Tibial nerve (tissue), 4 donors: ENCODE data around the gene CAMK2B. TPM values are rescaled to one million over a fixed set of nuclear protein-coding genes. Genes with fewer than 3 reads are reported as not detected.

Experiments
- DNase-seq, 2 donors: peaks; one replicate each; pipeline ENCODE4 v3.0.0-alpha.2; 2019; ENCODE audit warnings: low spot score in 2 of 2
- H3K27ac ChIP-seq, 4 donors: fragments of 200-600 bp; sonication (generic) in 3 of 4; one replicate each; pipeline ENCODE4 v1.5.1; 2017 to 2019; ENCODE audit warnings: mild to moderate bottlenecking in 1 of 4
- H3K27me3 ChIP-seq, 2 donors: fragments of 200-600 bp; sonication (generic) in 1 of 2; one replicate each; pipeline versions ENCODE4 v1.5.1 to v1.6.0; 2017 to 2019
- H3K36me3 ChIP-seq, 3 donors: fragments of 200-600 bp; sonication (generic); one replicate each; pipeline ENCODE4 v1.5.1; 2018 to 2019
- H3K4me1 ChIP-seq, 4 donors: fragments of 200-600 bp; sonication (generic) in 3 of 4; one replicate each; pipeline ENCODE4 v1.5.1; 2017 to 2019
- H3K4me3 ChIP-seq, 4 donors: fragments of 200-600 bp; sonication (generic) in 3 of 4; one replicate each; pipeline ENCODE4 v1.5.1; 2017 to 2019; ENCODE audit warnings: mild to moderate bottlenecking in 1 of 4, moderate library complexity in 1 of 4
- H3K9me3 ChIP-seq, 4 donors: fragments of 200-600 bp; sonication (generic) in 3 of 4; one replicate each; pipeline ENCODE4 v1.5.1; 2017 to 2019
- EP300 ChIP-seq, 2 donors: sonication (generic); formaldehyde crosslinking; IDR thresholded peaks; one replicate each; pipeline ENCODE4 v1.6.1; 2017; ENCODE audit warnings: antibody characterized with exemption in 2 of 2, mild to moderate bottlenecking in 1 of 2
- POLR2A ChIP-seq, 2 donors: fragments of 450-650 bp; IDR thresholded peaks; one replicate each; pipeline ENCODE4 v1.6.1; 2017; ENCODE audit warnings: antibody characterized with exemption in 2 of 2, mild to moderate bottlenecking in 2 of 2, moderate library complexity in 2 of 2
- WGBS, 2 donors: methylation state at CpG; one replicate each; pipeline ENCODE4 v1.1.5; 2018; 5-methylcytosine and 5-hydroxymethylcytosine counted together
- total RNA-seq, 4 donors: library from RNA; depleted of rRNA; stranded (reverse); fragments of >200 nt; gene quantifications; one replicate each; pipeline ENCODE4 v1.1.0, GENCODE V29; 2016
- TF ChIP-seq, protein P1 (sequence below), 5 experiments: fragments of 200-600 bp in 3 of 5; fragments of 450-650 bp in 2 of 5; sonication (generic) in 3 of 5; IDR thresholded peaks; one replicate each; pipeline ENCODE4 v1.5.1; 2016 to 2019; ENCODE audit warnings: antibody characterized with exemption in 5 of 5, mild to moderate bottlenecking in 3 of 5, moderate library complexity in 2 of 5

Gene CAMK2B
- total RNA-seq, 4 donors from 2014 or later, result 9.0 to 14.7 (median 10.9) TPM

GRCh38 chr7:44259547-44260457 is 65.6 kb downstream of the CAMK2B start:
- Histone ChIP-seq H3K36me3 (no peaks in the 10 kb centered on the region), H3K4me1 (peaks cover 0 to 40% (median 34%) of the 10 kb centered on the region in 4 donors), H3K4me3 (no peak overlapping the region), H3K9me3 (no peaks in the 10 kb centered on the region), H3K27ac (peak overlapping the region; percentile 19 to 84 (median 68)), H3K27me3 (peaks cover 0 to 2% of the 10 kb centered on the region in 2 donors)
- peak; percentile 31 to 68 for DNase-seq
- WGBS, 2 donors, result 37 to 51% methylated on average over 15 to 17 of the region's 18 CpGs
- TF ChIP-seq POLR2A (IDR thresholded peaks at IDR 0.05), result no peak
- TF ChIP-seq, protein P1, sequence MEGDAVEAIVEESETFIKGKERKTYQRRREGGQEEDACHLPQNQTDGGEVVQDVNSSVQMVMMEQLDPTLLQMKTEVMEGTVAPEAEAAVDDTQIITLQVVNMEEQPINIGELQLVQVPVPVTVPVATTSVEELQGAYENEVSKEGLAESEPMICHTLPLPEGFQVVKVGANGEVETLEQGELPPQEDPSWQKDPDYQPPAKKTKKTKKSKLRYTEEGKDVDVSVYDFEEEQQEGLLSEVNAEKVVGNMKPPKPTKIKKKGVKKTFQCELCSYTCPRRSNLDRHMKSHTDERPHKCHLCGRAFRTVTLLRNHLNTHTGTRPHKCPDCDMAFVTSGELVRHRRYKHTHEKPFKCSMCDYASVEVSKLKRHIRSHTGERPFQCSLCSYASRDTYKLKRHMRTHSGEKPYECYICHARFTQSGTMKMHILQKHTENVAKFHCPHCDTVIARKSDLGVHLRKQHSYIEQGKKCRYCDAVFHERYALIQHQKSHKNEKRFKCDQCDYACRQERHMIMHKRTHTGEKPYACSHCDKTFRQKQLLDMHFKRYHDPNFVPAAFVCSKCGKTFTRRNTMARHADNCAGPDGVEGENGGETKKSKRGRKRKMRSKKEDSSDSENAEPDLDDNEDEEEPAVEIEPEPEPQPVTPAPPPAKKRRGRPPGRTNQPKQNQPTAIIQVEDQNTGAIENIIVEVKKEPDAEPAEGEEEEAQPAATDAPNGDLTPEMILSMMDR (IDR thresholded peaks at IDR 0.05), result no peak
- peak in 1 of 2 donors; percentile 75 for TF ChIP-seq EP300 (IDR thresholded peaks at IDR 0.05)

DNA sequence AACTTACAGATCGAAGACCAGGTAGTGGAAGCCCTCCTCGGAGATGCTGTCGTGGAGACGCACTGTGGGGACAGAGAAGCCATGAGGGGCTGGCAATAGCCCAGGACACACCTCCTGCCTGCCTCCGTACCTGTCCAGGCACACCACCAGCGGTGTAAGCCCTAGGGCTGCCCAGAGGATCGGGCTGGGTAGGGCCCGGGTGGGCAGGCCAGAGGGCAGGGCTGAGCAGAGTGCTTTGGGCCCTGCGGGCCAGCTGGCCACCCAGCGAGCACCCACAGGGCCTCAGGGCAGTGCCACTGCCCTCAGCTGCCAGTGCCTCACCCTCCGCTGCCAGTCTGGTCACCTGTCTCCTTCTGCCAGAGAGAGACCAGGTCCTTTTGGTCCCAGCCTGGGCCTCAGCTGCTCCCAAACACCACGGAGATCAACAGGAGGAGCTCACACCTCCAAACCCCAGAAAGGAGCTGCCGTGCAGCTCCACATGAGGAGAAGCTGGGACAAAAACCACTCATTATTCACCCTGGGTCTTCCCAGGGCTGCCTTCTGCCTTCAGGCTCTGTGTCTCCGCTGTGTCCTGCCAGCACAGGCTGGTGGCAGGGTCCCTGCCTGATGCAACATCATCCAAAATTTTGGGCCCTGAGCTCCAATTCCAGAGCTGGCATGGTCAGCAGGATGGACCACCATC is 66.4 kb downstream of the CAMK2B start:
- Histone ChIP-seq H3K36me3 (no peaks in the 10 kb centered on the region), H3K27me3 (no peaks in the 10 kb centered on the region), H3K9me3 (no peaks in the 10 kb centered on the region), H3K4me3 (no peak overlapping the region), H3K27ac (peak overlapping the region; percentile 19 to 84 (median 53)), H3K4me1 (peaks cover 0 to 40% (median 34%) of the 10 kb centered on the region in 4 donors)
- TF ChIP-seq POLR2A (IDR thresholded peaks at IDR 0.05) (no peak), EP300 (IDR thresholded peaks at IDR 0.05) (no peak)
- TF ChIP-seq, protein P1 (IDR thresholded peaks at IDR 0.05), result no peak
- WGBS, 2 donors, result 71 to 85% methylated on average over 11 to 14 of the region's 14 CpGs
- no peak for DNase-seq

GRCh38 chr7:44258423-44258760 is 67.0 kb downstream of the CAMK2B start:
- no peak for DNase-seq
- Histone ChIP-seq H3K4me1 (peaks cover 0 to 40% (median 34%) of the 10 kb centered on the region in 4 donors), H3K36me3 (no peaks in the 10 kb centered on the region), H3K9me3 (no peaks in the 10 kb centered on the region), H3K27ac (peak overlapping the region; percentile 19 to 84 (median 53)), H3K27me3 (no peaks in the 10 kb centered on the region), H3K4me3 (no peak overlapping the region)
- TF ChIP-seq EP300 (IDR thresholded peaks at IDR 0.05) (no peak), POLR2A (IDR thresholded peaks at IDR 0.05) (no peak)
- TF ChIP-seq, protein P1 (IDR thresholded peaks at IDR 0.05), result no peak
- WGBS, 2 donors, result 45 to 73% methylated on average over 4 of the region's 4 CpGs

DNA sequence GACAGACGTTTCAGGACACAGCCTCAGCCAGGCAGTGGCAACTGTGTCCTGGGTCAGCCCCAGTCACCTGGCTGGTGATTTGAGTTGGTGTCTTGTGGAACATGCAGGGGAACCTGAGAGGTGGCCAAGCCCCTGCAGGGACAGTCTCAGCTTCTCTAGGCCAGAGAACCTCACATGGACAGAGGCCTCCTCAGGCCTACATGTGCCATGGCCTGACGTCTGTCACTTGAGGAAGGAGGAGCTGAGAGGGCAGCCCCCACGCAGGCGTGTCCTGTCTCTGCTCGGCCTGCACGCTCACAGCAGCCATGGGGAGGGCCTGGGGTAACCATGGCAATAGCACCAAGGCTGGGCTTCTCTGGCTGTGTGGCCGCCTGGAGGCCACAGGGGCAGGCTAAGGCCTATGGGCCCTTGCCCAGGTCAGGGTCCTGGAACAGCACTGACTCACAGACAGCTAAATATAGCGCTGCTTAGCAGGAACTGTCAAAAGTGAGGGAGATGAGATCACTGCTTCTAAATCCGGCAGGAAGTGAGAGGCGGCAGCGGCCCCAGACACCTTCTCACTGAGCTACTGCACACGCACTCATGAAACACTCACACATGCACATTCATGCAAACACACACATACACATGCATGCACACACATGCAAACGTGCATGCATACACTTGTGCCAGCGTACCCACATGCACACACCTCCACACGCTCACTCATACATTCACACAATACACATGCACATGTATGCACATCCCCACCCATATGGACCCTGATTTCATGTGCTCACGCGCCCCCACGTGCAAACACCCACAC is 67.6 kb downstream of the CAMK2B start:
- H3K4me3 ChIP-seq, result no peak overlapping the region
- no peaks in the 10 kb centered on the region for H3K36me3 ChIP-seq
- H3K9me3 ChIP-seq, result no peaks in the 10 kb centered on the region
- H3K27me3 ChIP-seq, result no peaks in the 10 kb centered on the region
- TF ChIP-seq EP300 (IDR thresholded peaks at IDR 0.05) (peak in 1 of 2 donors; percentile 57), POLR2A (IDR thresholded peaks at IDR 0.05) (no peak)
- 27 to 32% methylated on average over 12 to 14 of the region's 18 CpGs for WGBS, 2 donors
- peaks cover 0 to 40% (median 34%) of the 10 kb centered on the region in 4 donors for H3K4me1 ChIP-seq
- peak overlapping the region in 3 of 4 donors; percentile 66 to 84 (median 82) for H3K27ac ChIP-seq
- DNase-seq, result peak; percentile 11 to 23

GRCh38 chr7:44257213-44257612 is 68.2 kb downstream of the CAMK2B start:
- H3K27me3 ChIP-seq, result no peaks in the 10 kb centered on the region
- H3K9me3 ChIP-seq, result no peaks in the 10 kb centered on the region
- DNase-seq, result no peak
- H3K4me3 ChIP-seq, result no peak overlapping the region
- peak overlapping the region in 3 of 4 donors; percentile 66 to 84 (median 82) for H3K27ac ChIP-seq
- no peaks in the 10 kb centered on the region for H3K36me3 ChIP-seq
- no peak for TF ChIP-seq EP300 (IDR thresholded peaks at IDR 0.05)
- WGBS, 2 donors, result 80 to 94% methylated on average over 1 to 6 of the region's 6 CpGs
- H3K4me1 ChIP-seq, result peaks cover 0 to 40% (median 34%) of the 10 kb centered on the region in 4 donors
